H1 (cell line): ENCODE data around the gene TP53BP2. TPM values are rescaled to one million over a fixed set of nuclear protein-coding genes. Genes with fewer than 3 reads are reported as not detected.

Experiments
- CTCF ChIA-PET: fragments of 300-600 bp; sonication (Branson Sonifier 250); formaldehyde crosslinking; loops from one replicate; lab custom pipeline; 2021; ENCODE audit not compliant: partially characterized antibody; lab: Charles Lee
- POLR2A ChIA-PET: fragments of 300-600 bp; sonication (Branson Sonifier 250); formaldehyde crosslinking; loops from one replicate; lab custom pipeline; 2021; ENCODE audit warnings: inconsistent platforms; ENCODE audit not compliant: partially characterized antibody; lab: Charles Lee
- DNase-seq, 2 experiments: peaks; one replicate each; pipeline versions ENCODE4 v3.0.0 to v3.0.0-alpha.2; 2010 to 2022; ENCODE audit warnings: low spot score in 2 of 2, low read depth in 1 of 2, mixed read lengths in 1 of 2
- FAIRE-seq: peaks from 2 replicates; lab custom pipeline; 2011; peaks lifted over from hg19 to GRCh38; lab: Jason Lieb, UNC
- H2AFZ ChIP-seq: 2 replicates; pipeline ENCODE4 v1.8.1; 2012; ENCODE audit warnings: low read length, inconsistent platforms
- H2AK5ac ChIP-seq: 2 replicates; pipeline ENCODE4 v1.6.1; 2013; ENCODE audit warnings: low read depth, low read length
- H2BK120ac ChIP-seq: replicated peaks from 2 replicates; pipeline ENCODE3; 2013; ENCODE audit warnings: low read depth, low read length, inconsistent platforms
- H2BK12ac ChIP-seq: 2 replicates; pipeline ENCODE4 v1.6.1; 2013; ENCODE audit warnings: low read depth, low read length
- H2BK15ac ChIP-seq: 2 replicates; pipeline ENCODE4 v1.6.1; 2013; ENCODE audit warnings: low read length
- H2BK20ac ChIP-seq: 2 replicates; pipeline ENCODE4 v1.6.1; 2013; ENCODE audit warnings: low read length
- H2BK5ac ChIP-seq: 2 replicates; pipeline ENCODE4 v1.6.1; 2013; ENCODE audit warnings: low read depth, low read length
- H3K14ac ChIP-seq: 2 replicates; pipeline ENCODE4 v1.6.1; 2013; ENCODE audit warnings: inconsistent platforms; ENCODE audit not compliant: insufficient read length
- H3K18ac ChIP-seq: 2 replicates; pipeline ENCODE4 v1.6.1; 2013; ENCODE audit warnings: low read length; ENCODE audit errors: extremely low read depth
- H3K23ac ChIP-seq: 2 replicates; pipeline ENCODE4 v1.6.1; 2013; ENCODE audit warnings: inconsistent platforms; ENCODE audit not compliant: insufficient read length
- H3K23me2 ChIP-seq: 2 replicates; pipeline ENCODE4 v1.6.1; 2013; ENCODE audit warnings: low read depth, low read length
- H3K27ac ChIP-seq: 2 replicates; pipeline ENCODE4 v1.6.1; 2011; ENCODE audit warnings: low read depth, low read length, inconsistent platforms
- H3K27me3 ChIP-seq, 4 experiments: replicated peaks in 1 of 4; 1 replicate in 1 of 4; 2 replicates in 3 of 4; pipeline versions ENCODE4 v1.6.1 to v1.8.1; 2011 to 2013; ENCODE audit warnings: low read length in 3 of 4, mild to moderate bottlenecking in 3 of 4, inconsistent platforms in 2 of 4, mixed read lengths in 2 of 4, moderate library complexity in 1 of 4; ENCODE audit not compliant: control insufficient read depth in 3 of 4, insufficient read depth in 3 of 4; ENCODE audit errors: extremely low read depth in 1 of 4
- H3K36me3 ChIP-seq, 4 experiments: 2 replicates each; pipeline versions ENCODE4 v1.6.1 to v1.8.1; 2011 to 2013; ENCODE audit warnings: mild to moderate bottlenecking in 4 of 4, low read length in 3 of 4, moderate library complexity in 2 of 4, control low read depth in 1 of 4, inconsistent platforms in 1 of 4; ENCODE audit not compliant: insufficient read depth in 4 of 4, control insufficient read depth in 2 of 4
- H3K4ac ChIP-seq: replicated peaks from 2 replicates; pipeline ENCODE3; 2013; ENCODE audit warnings: low read length, low read depth, mixed read lengths, inconsistent platforms; ENCODE audit not compliant: insufficient read length
- H3K4me1 ChIP-seq, 4 experiments: replicated peaks in 1 of 4; 1 replicate in 1 of 4; 2 replicates in 3 of 4; pipeline versions ENCODE4 v1.6.1 to v1.8.1; 2011 to 2013; ENCODE audit warnings: low read length in 3 of 4, inconsistent platforms in 2 of 4, mixed read lengths in 1 of 4; ENCODE audit not compliant: insufficient read depth in 4 of 4, control insufficient read depth in 3 of 4
- H3K4me2 ChIP-seq, 2 experiments: 2 replicates each; pipeline versions ENCODE4 v1.6.1 to v1.8.1; 2011 to 2013; ENCODE audit warnings: low read depth in 2 of 2, low read length in 2 of 2, control low read depth in 1 of 2, inconsistent platforms in 1 of 2, mild to moderate bottlenecking in 1 of 2; ENCODE audit not compliant: insufficient read depth in 1 of 2
- H3K4me3 ChIP-seq, 4 experiments: fragments of 200-600, 300-600 bp in 1 of 4; sonication (generic), shearing (Covaris generic), sonication (Bioruptor Twin) in 1 of 4; 2 replicates each; pipeline versions ENCODE4 v1.5.1 to v1.8.1; 2011 to 2016; ENCODE audit warnings: low read length in 4 of 4, low read depth in 3 of 4, control low read depth in 2 of 4, inconsistent platforms in 2 of 4, mild to moderate bottlenecking in 2 of 4, mixed read lengths in 1 of 4, moderate library complexity in 1 of 4; ENCODE audit not compliant: insufficient read depth in 2 of 4; ENCODE audit errors: extremely low read depth in 1 of 4
- H3K56ac ChIP-seq: replicated peaks from 2 replicates; pipeline ENCODE3; 2013; ENCODE audit warnings: low read depth, mild to moderate bottlenecking, mixed read lengths, low read length, inconsistent platforms; ENCODE audit not compliant: insufficient read length
- H3K79me1 ChIP-seq: 2 replicates; pipeline ENCODE4 v1.6.1; 2013; ENCODE audit warnings: low read depth, low read length, control low read depth
- H3K79me2 ChIP-seq, 2 experiments: 2 replicates each; pipeline versions ENCODE4 v1.6.1 to v1.8.1; 2012 to 2013; ENCODE audit warnings: low read length in 2 of 2, mild to moderate bottlenecking in 2 of 2, inconsistent platforms in 1 of 2; ENCODE audit not compliant: insufficient read depth in 2 of 2, control insufficient read depth in 1 of 2
- H3K9ac ChIP-seq, 4 experiments: replicated peaks in 1 of 4; 1 replicate in 1 of 4; 2 replicates in 3 of 4; pipeline versions ENCODE4 v1.6.1 to v1.8.1; 2011 to 2013; ENCODE audit warnings: low read depth in 3 of 4, low read length in 3 of 4, control low read depth in 2 of 4, mild to moderate bottlenecking in 2 of 4, moderate library complexity in 2 of 4, inconsistent platforms in 1 of 4; ENCODE audit errors: extremely low read depth in 1 of 4
- H3K9me3 ChIP-seq, 2 experiments: 2 replicates each; pipeline versions ENCODE4 v1.6.1 to v1.8.1; 2012 to 2013; ENCODE audit warnings: mild to moderate bottlenecking in 2 of 2, moderate library complexity in 2 of 2, control low read depth in 1 of 2, inconsistent platforms in 1 of 2, low read depth in 1 of 2, low read length in 1 of 2, mixed read lengths in 1 of 2; ENCODE audit not compliant: insufficient read depth in 2 of 2
- H4K20me1 ChIP-seq, 2 experiments: replicated peaks in 1 of 2; 2 replicates each; pipeline versions ENCODE3 to v1.8.1; 2011 to 2013; ENCODE audit warnings: inconsistent platforms in 2 of 2, low read length in 2 of 2, mild to moderate bottlenecking in 1 of 2; ENCODE audit not compliant: insufficient read depth in 2 of 2, control insufficient read depth in 1 of 2
- H4K5ac ChIP-seq: 2 replicates; pipeline ENCODE4 v1.6.1; 2013; ENCODE audit warnings: low read length, low read depth, mixed read lengths, inconsistent platforms; ENCODE audit not compliant: insufficient read length
- H4K8ac ChIP-seq: 2 replicates; pipeline ENCODE4 v1.8.0; 2013; ENCODE audit warnings: mild to moderate bottlenecking, moderate library complexity, low read length, inconsistent platforms; ENCODE audit not compliant: insufficient read depth; ENCODE audit errors: extremely low read depth
- H4K91ac ChIP-seq: replicated peaks from 2 replicates; pipeline ENCODE3; 2013; ENCODE audit warnings: low read length, mixed read lengths, inconsistent platforms; ENCODE audit not compliant: insufficient read length
- JUND ChIP-seq: IDR thresholded peaks from 2 replicates; pipeline ENCODE4 v1.6.1; 2011; ENCODE audit warnings: mild to moderate bottlenecking, improper control_type of control experiment, low read length
- SIN3A ChIP-seq, 2 experiments: IDR thresholded peaks in 1 of 2; conservative IDR thresholded peaks in 1 of 2; 2 replicates each; pipeline ENCODE4 v1.6.1; 2011 to 2012; ENCODE audit warnings: low read length in 2 of 2, improper control_type of control experiment in 1 of 2, low read depth in 1 of 2, mild to moderate bottlenecking in 1 of 2
- SIRT6 ChIP-seq: IDR thresholded peaks from one replicate; pipeline ENCODE4 v1.7.1; 2012; ENCODE audit warnings: low read length, inconsistent platforms
- SP1 ChIP-seq: IDR thresholded peaks from 2 replicates; pipeline ENCODE4 v1.6.1; 2011; ENCODE audit warnings: low read depth, low read length
- SRF ChIP-seq: IDR thresholded peaks from 2 replicates; pipeline ENCODE4 v1.6.1; 2011; ENCODE audit warnings: mild to moderate bottlenecking, low read depth, low read length, moderate library complexity
- WGBS, 2 experiments: shearing (Covaris generic) in 1 of 2; methylation state at CpG; one replicate each; pipeline versions ENCODE4 v1.1.6 to v1.1.7; 2013 to 2015; ENCODE audit warnings: low lambda C conversion rate in 2 of 2, mixed read lengths in 2 of 2, inconsistent platforms in 1 of 2, low coverage in 1 of 2, missing lambda C conversion rate in 1 of 2; ENCODE audit not compliant: insufficient replicate concordance in 2 of 2, insufficient coverage in 1 of 2, insufficient read length in 1 of 2; ENCODE audit errors: extremely low coverage in 1 of 2, missing lambda C conversion rate in 1 of 2; 5-methylcytosine and 5-hydroxymethylcytosine counted together
- polyA plus RNA-seq, 7 experiments: library from polyadenylated mRNA; depleted of rRNA in 3 of 7; stranded (reverse) in 5 of 7; unstranded in 2 of 7; fragments of >200 nt in 5 of 7; fragments of 200-250 nt in 2 of 7; gene quantifications; 1 replicate in 5 of 7; 2 replicates in 1 of 7; 4 replicates in 1 of 7; pipeline versions ENCODE4 v1.2.1 to v1.2.3, GENCODE V29; 2011 to 2013; ENCODE audit warnings: missing spikeins in 2 of 7, mixed read lengths in 2 of 7
- total RNA-seq: library from RNA; stranded (reverse); fragmentation: NEBNext Ultra II Directional; extraction: Animal tissue kit (Norgen Biotek cat#: 25700); gene quantifications from 2 replicates; pipeline ENCODE4 v1.2.1, GENCODE V29; 2021

TP53BP2 gene
- total and polyA plus RNA-seq, 2 of the 8 experiments (the other 6 are each of a cell fraction or from before 2014, with no cell fraction given): 18.0 to 38.7 TPM

- Histone ChIP-seq H3K36me3 (no peaks in the 10 kb centered on the region; a peak in 1 of 8 replicates), H4K5ac (no peak overlapping the region), H3K9me3 (no peaks in the 10 kb centered on the region), H2BK120ac (no peak overlapping the region), H3K27me3 (peaks cover 3 to 10% (median 9%) of the 10 kb centered on the region in 4 experiments), H2AK5ac (no peak overlapping the region), H3K4me3 (no peak overlapping the region), H3K4me1 (no peaks in the 10 kb centered on the region; a peak in 1 of 7 replicates), H3K56ac (no peak overlapping the region), H3K4ac (no peak overlapping the region), H3K23ac (no peak overlapping the region), H3K18ac (no peak overlapping the region; the same call in 1 of the 2 replicates), H2BK5ac (no peak overlapping the region), H3K79me2 (no peaks in the 10 kb centered on the region), H3K79me1 (no peaks in the 10 kb centered on the region), H2AFZ (no peak overlapping the region), H4K91ac (no peak overlapping the region), H3K4me2 (no peak overlapping the region), H2BK15ac (no peak overlapping the region; the same call in 1 of the 2 replicates), H3K9ac (no peak overlapping the region), H2BK12ac (no peak overlapping the region), H4K8ac (no peak overlapping the region), H3K14ac (no peak overlapping the region), H3K27ac (no peak overlapping the region), H3K23me2 (no peaks in the 10 kb centered on the region), H2BK20ac (no peak overlapping the region), H4K20me1 (no peaks in the 10 kb centered on the region)
- FAIRE-seq (no peak), DNase-seq (no peak)
- ChIA-PET CTCF (interaction anchor here (0.6 to 2.5 kb wide), 5 partner anchors 10 to 104 kb away, joined by 3 to 8 read pairs (median 4); no protein-coding TSS in a partner anchor), POLR2A (interaction anchor here (1.8 kb wide), 1 partner anchor 103 kb away, joined by 5 read pairs; the partner anchor contains the start of gene TP53BP2)
- 87% methylated on average over 9 of the region's 9 CpGs; no CpG with 5 or more reads in 1 of the 2 experiments for WGBS, 2 experiments
- TF ChIP-seq SP1 (no peak), SIRT6 (no peak), SRF (no peak), SIN3A (conservative IDR thresholded peaks at IDR 0.05 in 1 of 2, IDR thresholded peaks at IDR 0.05 in 1 of 2; ENCODE audit: low read depth in 1 of 2, low read length in 2 of 2) (no peak), JUND (no peak)
Measured at GRCh38 chr1:223742856-223743517, 102.8 kb downstream of the TP53BP2 start.
